H1 (cell line): ENCODE measurements around the gene FGGY. TPM values are rescaled to one million over a fixed set of nuclear protein-coding genes. Genes with fewer than 3 reads are reported as not detected.

Experiments
- CTCF ChIA-PET: fragments of 300-600 bp; sonication (Branson Sonifier 250); formaldehyde crosslinking; loops from one replicate; lab custom pipeline; 2021; ENCODE audit not compliant: partially characterized antibody; lab: Charles Lee
- POLR2A ChIA-PET: fragments of 300-600 bp; sonication (Branson Sonifier 250); formaldehyde crosslinking; loops from one replicate; lab custom pipeline; 2021; ENCODE audit warnings: inconsistent platforms; ENCODE audit not compliant: partially characterized antibody; lab: Charles Lee
- DNase-seq, 2 experiments: peaks; one replicate each; pipeline versions ENCODE4 v3.0.0 to v3.0.0-alpha.2; 2010 to 2022; ENCODE audit warnings: low spot score in 2 of 2, low read depth in 1 of 2, mixed read lengths in 1 of 2
- FAIRE-seq: peaks from 2 replicates; lab custom pipeline; 2011; peaks lifted over from hg19 to GRCh38; lab: Jason Lieb, UNC
- H2AFZ ChIP-seq: 2 replicates; pipeline ENCODE4 v1.8.1; 2012; ENCODE audit warnings: low read length, inconsistent platforms
- H2AK5ac ChIP-seq: 2 replicates; pipeline ENCODE4 v1.6.1; 2013; ENCODE audit warnings: low read depth, low read length
- H2BK120ac ChIP-seq: replicated peaks from 2 replicates; pipeline ENCODE3; 2013; ENCODE audit warnings: low read depth, low read length, inconsistent platforms
- H2BK12ac ChIP-seq: 2 replicates; pipeline ENCODE4 v1.6.1; 2013; ENCODE audit warnings: low read depth, low read length
- H2BK15ac ChIP-seq: 2 replicates; pipeline ENCODE4 v1.6.1; 2013; ENCODE audit warnings: low read length
- H2BK20ac ChIP-seq: 2 replicates; pipeline ENCODE4 v1.6.1; 2013; ENCODE audit warnings: low read length
- H2BK5ac ChIP-seq: 2 replicates; pipeline ENCODE4 v1.6.1; 2013; ENCODE audit warnings: low read depth, low read length
- H3K14ac ChIP-seq: 2 replicates; pipeline ENCODE4 v1.6.1; 2013; ENCODE audit warnings: inconsistent platforms; ENCODE audit not compliant: insufficient read length
- H3K18ac ChIP-seq: 2 replicates; pipeline ENCODE4 v1.6.1; 2013; ENCODE audit warnings: low read length; ENCODE audit errors: extremely low read depth
- H3K23ac ChIP-seq: 2 replicates; pipeline ENCODE4 v1.6.1; 2013; ENCODE audit warnings: inconsistent platforms; ENCODE audit not compliant: insufficient read length
- H3K23me2 ChIP-seq: 2 replicates; pipeline ENCODE4 v1.6.1; 2013; ENCODE audit warnings: low read depth, low read length
- H3K27ac ChIP-seq: 2 replicates; pipeline ENCODE4 v1.6.1; 2011; ENCODE audit warnings: low read depth, low read length, inconsistent platforms
- H3K27me3 ChIP-seq, 4 experiments: replicated peaks in 1 of 4; 1 replicate in 1 of 4; 2 replicates in 3 of 4; pipeline versions ENCODE4 v1.6.1 to v1.8.1; 2011 to 2013; ENCODE audit warnings: low read length in 3 of 4, mild to moderate bottlenecking in 3 of 4, inconsistent platforms in 2 of 4, mixed read lengths in 2 of 4, moderate library complexity in 1 of 4; ENCODE audit not compliant: control insufficient read depth in 3 of 4, insufficient read depth in 3 of 4; ENCODE audit errors: extremely low read depth in 1 of 4
- H3K36me3 ChIP-seq, 4 experiments: 2 replicates each; pipeline versions ENCODE4 v1.6.1 to v1.8.1; 2011 to 2013; ENCODE audit warnings: mild to moderate bottlenecking in 4 of 4, low read length in 3 of 4, moderate library complexity in 2 of 4, control low read depth in 1 of 4, inconsistent platforms in 1 of 4; ENCODE audit not compliant: insufficient read depth in 4 of 4, control insufficient read depth in 2 of 4
- H3K4ac ChIP-seq: replicated peaks from 2 replicates; pipeline ENCODE3; 2013; ENCODE audit warnings: low read length, low read depth, mixed read lengths, inconsistent platforms; ENCODE audit not compliant: insufficient read length
- H3K4me1 ChIP-seq, 4 experiments: replicated peaks in 1 of 4; 1 replicate in 1 of 4; 2 replicates in 3 of 4; pipeline versions ENCODE4 v1.6.1 to v1.8.1; 2011 to 2013; ENCODE audit warnings: low read length in 3 of 4, inconsistent platforms in 2 of 4, mixed read lengths in 1 of 4; ENCODE audit not compliant: insufficient read depth in 4 of 4, control insufficient read depth in 3 of 4
- H3K4me2 ChIP-seq, 2 experiments: 2 replicates each; pipeline versions ENCODE4 v1.6.1 to v1.8.1; 2011 to 2013; ENCODE audit warnings: low read depth in 2 of 2, low read length in 2 of 2, control low read depth in 1 of 2, inconsistent platforms in 1 of 2, mild to moderate bottlenecking in 1 of 2; ENCODE audit not compliant: insufficient read depth in 1 of 2
- H3K4me3 ChIP-seq, 4 experiments: fragments of 200-600, 300-600 bp in 1 of 4; sonication (generic), shearing (Covaris generic), sonication (Bioruptor Twin) in 1 of 4; 2 replicates each; pipeline versions ENCODE4 v1.5.1 to v1.8.1; 2011 to 2016; ENCODE audit warnings: low read length in 4 of 4, low read depth in 3 of 4, control low read depth in 2 of 4, inconsistent platforms in 2 of 4, mild to moderate bottlenecking in 2 of 4, mixed read lengths in 1 of 4, moderate library complexity in 1 of 4; ENCODE audit not compliant: insufficient read depth in 2 of 4; ENCODE audit errors: extremely low read depth in 1 of 4
- H3K56ac ChIP-seq: replicated peaks from 2 replicates; pipeline ENCODE3; 2013; ENCODE audit warnings: low read depth, mild to moderate bottlenecking, mixed read lengths, low read length, inconsistent platforms; ENCODE audit not compliant: insufficient read length
- H3K79me1 ChIP-seq: 2 replicates; pipeline ENCODE4 v1.6.1; 2013; ENCODE audit warnings: low read depth, low read length, control low read depth
- H3K79me2 ChIP-seq, 2 experiments: 2 replicates each; pipeline versions ENCODE4 v1.6.1 to v1.8.1; 2012 to 2013; ENCODE audit warnings: low read length in 2 of 2, mild to moderate bottlenecking in 2 of 2, inconsistent platforms in 1 of 2; ENCODE audit not compliant: insufficient read depth in 2 of 2, control insufficient read depth in 1 of 2
- H3K9ac ChIP-seq, 4 experiments: replicated peaks in 1 of 4; 1 replicate in 1 of 4; 2 replicates in 3 of 4; pipeline versions ENCODE4 v1.6.1 to v1.8.1; 2011 to 2013; ENCODE audit warnings: low read depth in 3 of 4, low read length in 3 of 4, control low read depth in 2 of 4, mild to moderate bottlenecking in 2 of 4, moderate library complexity in 2 of 4, inconsistent platforms in 1 of 4; ENCODE audit errors: extremely low read depth in 1 of 4
- H3K9me3 ChIP-seq, 2 experiments: 2 replicates each; pipeline versions ENCODE4 v1.6.1 to v1.8.1; 2012 to 2013; ENCODE audit warnings: mild to moderate bottlenecking in 2 of 2, moderate library complexity in 2 of 2, control low read depth in 1 of 2, inconsistent platforms in 1 of 2, low read depth in 1 of 2, low read length in 1 of 2, mixed read lengths in 1 of 2; ENCODE audit not compliant: insufficient read depth in 2 of 2
- H4K20me1 ChIP-seq, 2 experiments: replicated peaks in 1 of 2; 2 replicates each; pipeline versions ENCODE3 to v1.8.1; 2011 to 2013; ENCODE audit warnings: inconsistent platforms in 2 of 2, low read length in 2 of 2, mild to moderate bottlenecking in 1 of 2; ENCODE audit not compliant: insufficient read depth in 2 of 2, control insufficient read depth in 1 of 2
- H4K5ac ChIP-seq: 2 replicates; pipeline ENCODE4 v1.6.1; 2013; ENCODE audit warnings: low read length, low read depth, mixed read lengths, inconsistent platforms; ENCODE audit not compliant: insufficient read length
- H4K8ac ChIP-seq: 2 replicates; pipeline ENCODE4 v1.8.0; 2013; ENCODE audit warnings: mild to moderate bottlenecking, moderate library complexity, low read length, inconsistent platforms; ENCODE audit not compliant: insufficient read depth; ENCODE audit errors: extremely low read depth
- H4K91ac ChIP-seq: replicated peaks from 2 replicates; pipeline ENCODE3; 2013; ENCODE audit warnings: low read length, mixed read lengths, inconsistent platforms; ENCODE audit not compliant: insufficient read length
- ATF3 ChIP-seq: IDR thresholded peaks from 2 replicates; pipeline ENCODE4 v1.6.1; 2011; ENCODE audit warnings: low read depth, mild to moderate bottlenecking, low read length; ENCODE audit not compliant: insufficient read depth
- BCL11A ChIP-seq, 2 experiments: IDR thresholded peaks; one replicate each; pipeline ENCODE4 v1.6.1; 2011; ENCODE audit warnings: low read depth in 2 of 2, low read length in 2 of 2, mild to moderate bottlenecking in 2 of 2
- BRCA1 ChIP-seq: IDR thresholded peaks from 2 replicates; pipeline ENCODE4 v1.6.1; 2012; ENCODE audit warnings: low read depth, low read length, improper control_type of control experiment
- EP300 ChIP-seq, 2 experiments: IDR thresholded peaks; 1 replicate in 1 of 2; 2 replicates in 1 of 2; pipeline ENCODE4 v1.6.1; 2011 to 2012; ENCODE audit warnings: low read depth in 2 of 2, low read length in 2 of 2, mild to moderate bottlenecking in 2 of 2, borderline replicate concordance in 1 of 2, inconsistent platforms in 1 of 2, moderate library complexity in 1 of 2
- EZH2 ChIP-seq: fragments of 200-600 bp; sonication (generic); IDR thresholded peaks from 2 replicates; pipeline ENCODE4 v1.7.1; 2012; ENCODE audit warnings: low read depth, mild to moderate bottlenecking, moderate library complexity, low read length, inconsistent platforms; ENCODE audit not compliant: severe bottlenecking
- GTF2F1 ChIP-seq: IDR thresholded peaks from 2 replicates; pipeline ENCODE4 v1.6.1; 2012; ENCODE audit warnings: low read depth, low read length, improper control_type of control experiment, borderline replicate concordance
- HDAC6 ChIP-seq: IDR thresholded peaks from one replicate; pipeline ENCODE4 v1.7.1; 2012; ENCODE audit warnings: low read depth, mild to moderate bottlenecking, inconsistent platforms, low read length, moderate library complexity
- POLR2A ChIP-seq, 2 experiments: IDR thresholded peaks; 1 replicate in 1 of 2; 2 replicates in 1 of 2; pipeline ENCODE4 v1.6.1; 2011; ENCODE audit warnings: low read depth in 2 of 2, low read length in 2 of 2, mild to moderate bottlenecking in 2 of 2; ENCODE audit errors: control extremely low read depth in 1 of 2
- POLR2AphosphoS5 ChIP-seq: IDR thresholded peaks from 2 replicates; pipeline ENCODE4 v1.6.1; 2011; ENCODE audit warnings: low read depth, low read length
- TAF7 ChIP-seq: optimal IDR thresholded peaks from 2 replicates; pipeline ENCODE3; 2011; ENCODE audit warnings: low read depth, mild to moderate bottlenecking, inconsistent platforms, low read length, moderate library complexity, borderline replicate concordance
- TBP ChIP-seq: IDR thresholded peaks from 2 replicates; pipeline ENCODE4 v1.6.1; 2011; ENCODE audit warnings: low read depth, low read length, improper control_type of control experiment
- USF2 ChIP-seq: IDR thresholded peaks from 2 replicates; pipeline ENCODE4 v1.6.1; 2011; ENCODE audit warnings: low read length, improper control_type of control experiment
- ZNF274 ChIP-seq: IDR thresholded peaks from 2 replicates; pipeline ENCODE4 v1.7.0; 2012; ENCODE audit warnings: low read length, borderline replicate concordance; ENCODE audit errors: extremely low read depth
- WGBS, 2 experiments: shearing (Covaris generic) in 1 of 2; methylation state at CpG; one replicate each; pipeline versions ENCODE4 v1.1.6 to v1.1.7; 2013 to 2015; ENCODE audit warnings: low lambda C conversion rate in 2 of 2, mixed read lengths in 2 of 2, inconsistent platforms in 1 of 2, low coverage in 1 of 2, missing lambda C conversion rate in 1 of 2; ENCODE audit not compliant: insufficient replicate concordance in 2 of 2, insufficient coverage in 1 of 2, insufficient read length in 1 of 2; ENCODE audit errors: extremely low coverage in 1 of 2, missing lambda C conversion rate in 1 of 2; 5-methylcytosine and 5-hydroxymethylcytosine counted together
- polyA plus RNA-seq, 7 experiments: library from polyadenylated mRNA; depleted of rRNA in 3 of 7; stranded (reverse) in 5 of 7; unstranded in 2 of 7; fragments of >200 nt in 5 of 7; fragments of 200-250 nt in 2 of 7; gene quantifications; 1 replicate in 5 of 7; 2 replicates in 1 of 7; 4 replicates in 1 of 7; pipeline versions ENCODE4 v1.2.1 to v1.2.3, GENCODE V29; 2011 to 2013; ENCODE audit warnings: missing spikeins in 2 of 7, mixed read lengths in 2 of 7
- total RNA-seq: library from RNA; stranded (reverse); fragmentation: NEBNext Ultra II Directional; extraction: Animal tissue kit (Norgen Biotek cat#: 25700); gene quantifications from 2 replicates; pipeline ENCODE4 v1.2.1, GENCODE V29; 2021

The FGGY gene
- total and polyA plus RNA-seq, 2 of the 8 experiments (the other 6 are each of a cell fraction or from before 2014, with no cell fraction given) = 10.3 to 12.5 TPM

GRCh38 chr1:59742526-59742925 is 445.6 kb downstream of the FGGY start:
- Histone ChIP-seq H3K9me3 (no peaks in the 10 kb centered on the region), H4K5ac (no peak overlapping the region), H3K9ac (no peak overlapping the region), H2BK5ac (no peak overlapping the region), H4K91ac (no peak overlapping the region), H3K14ac (no peak overlapping the region), H2AFZ (no peak overlapping the region), H3K27me3 (peaks cover 0 to 3% (median 0%) of the 10 kb centered on the region in 4 experiments; a peak in 1 of 7 replicates), H3K23ac (no peak overlapping the region), H3K23me2 (no peaks in the 10 kb centered on the region; the same call in 1 of the 2 replicates), H3K79me1 (no peaks in the 10 kb centered on the region), H2AK5ac (no peak overlapping the region), H2BK120ac (no peak overlapping the region), H3K79me2 (no peaks in the 10 kb centered on the region), H3K18ac (no peak overlapping the region), H2BK20ac (no peak overlapping the region), H2BK15ac (no peak overlapping the region), H3K4me2 (no peak overlapping the region), H3K36me3 (no peaks in the 10 kb centered on the region), H2BK12ac (no peak overlapping the region), H3K4ac (no peak overlapping the region), H4K8ac (no peak overlapping the region), H3K56ac (no peak overlapping the region), H3K27ac (no peak overlapping the region), H3K4me1 (no peaks in the 10 kb centered on the region), H4K20me1 (no peaks in the 10 kb centered on the region), H3K4me3 (no peak overlapping the region)
- FAIRE-seq = no peak
- no peak for DNase-seq
- WGBS, 2 experiments = 100% methylated on average over 2 of the region's 2 CpGs; no CpG with 5 or more reads in 1 of the 2 experiments
- POLR2A ChIA-PET = no interaction called here
- CTCF ChIA-PET = no interaction called here
- TF ChIP-seq BCL11A (IDR thresholded peaks at IDR 0.05; ENCODE audit: low read depth in 2 of 2, low read length in 2 of 2) = no peak
- TF ChIP-seq ATF3 = no peak
- TF ChIP-seq HDAC6 = no peak
- no peak for TF ChIP-seq POLR2A (IDR thresholded peaks at IDR 0.05; ENCODE audit: control extremely low read depth in 1 of 2, low read depth in 2 of 2, low read length in 2 of 2)
- no peak for TF ChIP-seq TBP
- TF ChIP-seq EP300 (IDR thresholded peaks at IDR 0.05; ENCODE audit: borderline replicate concordance in 1 of 2, low read depth in 2 of 2, low read length in 2 of 2) = no peak
- no peak for TF ChIP-seq TAF7
- TF ChIP-seq ZNF274 = no peak
- TF ChIP-seq POLR2AphosphoS5 = no peak
- no peak for TF ChIP-seq BRCA1
- no peak for TF ChIP-seq USF2
- TF ChIP-seq EZH2 = no peak
- TF ChIP-seq GTF2F1 = no peak
